ENCODE measurements around the gene SLC44A1. TPM values are rescaled to one million over a fixed set of nuclear protein-coding genes. Genes with fewer than 3 reads are reported as not detected.

Gene SLC44A1
- polyA plus RNA-seq, 2 of the 4 experiments (the other 2 are of a cell fraction), result 19.6 to 27.2 TPM

- TF ChIP-seq RAD21 (conservative IDR thresholded peaks at IDR 0.05 in 1 of 2, IDR thresholded peaks at IDR 0.05 in 1 of 2) (no peak), HOXB13 (CRISPR knock-in tag; IDR thresholded peaks at IDR 0.05; ENCODE audit: low read depth) (no peak), POLR2AphosphoS2 (conservative IDR thresholded peaks at IDR 0.05; ENCODE audit: low read length) (no peak), RCOR1 (IDR thresholded peaks at IDR 0.05; ENCODE audit: low read depth, low read length) (no peak), ZSCAN20 (CRISPR knock-in tag; IDR thresholded peaks at IDR 0.05) (no peak), CEBPB (IDR thresholded peaks at IDR 0.05) (no peak), SMC3 (IDR thresholded peaks at IDR 0.05) (no peak), FOSB (CRISPR knock-in tag; IDR thresholded peaks at IDR 0.05) (no peak)
- TF ChIP-seq, protein P1, sequence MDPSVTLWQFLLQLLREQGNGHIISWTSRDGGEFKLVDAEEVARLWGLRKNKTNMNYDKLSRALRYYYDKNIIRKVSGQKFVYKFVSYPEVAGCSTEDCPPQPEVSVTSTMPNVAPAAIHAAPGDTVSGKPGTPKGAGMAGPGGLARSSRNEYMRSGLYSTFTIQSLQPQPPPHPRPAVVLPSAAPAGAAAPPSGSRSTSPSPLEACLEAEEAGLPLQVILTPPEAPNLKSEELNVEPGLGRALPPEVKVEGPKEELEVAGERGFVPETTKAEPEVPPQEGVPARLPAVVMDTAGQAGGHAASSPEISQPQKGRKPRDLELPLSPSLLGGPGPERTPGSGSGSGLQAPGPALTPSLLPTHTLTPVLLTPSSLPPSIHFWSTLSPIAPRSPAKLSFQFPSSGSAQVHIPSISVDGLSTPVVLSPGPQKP (IDR thresholded peaks at IDR 0.05; ENCODE audit: low read depth, low read length), result no peak
- TF ChIP-seq, protein P2, sequence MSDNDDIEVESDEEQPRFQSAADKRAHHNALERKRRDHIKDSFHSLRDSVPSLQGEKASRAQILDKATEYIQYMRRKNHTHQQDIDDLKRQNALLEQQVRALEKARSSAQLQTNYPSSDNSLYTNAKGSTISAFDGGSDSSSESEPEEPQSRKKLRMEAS (IDR thresholded peaks at IDR 0.05), result no peak
- TF ChIP-seq, protein P3, sequence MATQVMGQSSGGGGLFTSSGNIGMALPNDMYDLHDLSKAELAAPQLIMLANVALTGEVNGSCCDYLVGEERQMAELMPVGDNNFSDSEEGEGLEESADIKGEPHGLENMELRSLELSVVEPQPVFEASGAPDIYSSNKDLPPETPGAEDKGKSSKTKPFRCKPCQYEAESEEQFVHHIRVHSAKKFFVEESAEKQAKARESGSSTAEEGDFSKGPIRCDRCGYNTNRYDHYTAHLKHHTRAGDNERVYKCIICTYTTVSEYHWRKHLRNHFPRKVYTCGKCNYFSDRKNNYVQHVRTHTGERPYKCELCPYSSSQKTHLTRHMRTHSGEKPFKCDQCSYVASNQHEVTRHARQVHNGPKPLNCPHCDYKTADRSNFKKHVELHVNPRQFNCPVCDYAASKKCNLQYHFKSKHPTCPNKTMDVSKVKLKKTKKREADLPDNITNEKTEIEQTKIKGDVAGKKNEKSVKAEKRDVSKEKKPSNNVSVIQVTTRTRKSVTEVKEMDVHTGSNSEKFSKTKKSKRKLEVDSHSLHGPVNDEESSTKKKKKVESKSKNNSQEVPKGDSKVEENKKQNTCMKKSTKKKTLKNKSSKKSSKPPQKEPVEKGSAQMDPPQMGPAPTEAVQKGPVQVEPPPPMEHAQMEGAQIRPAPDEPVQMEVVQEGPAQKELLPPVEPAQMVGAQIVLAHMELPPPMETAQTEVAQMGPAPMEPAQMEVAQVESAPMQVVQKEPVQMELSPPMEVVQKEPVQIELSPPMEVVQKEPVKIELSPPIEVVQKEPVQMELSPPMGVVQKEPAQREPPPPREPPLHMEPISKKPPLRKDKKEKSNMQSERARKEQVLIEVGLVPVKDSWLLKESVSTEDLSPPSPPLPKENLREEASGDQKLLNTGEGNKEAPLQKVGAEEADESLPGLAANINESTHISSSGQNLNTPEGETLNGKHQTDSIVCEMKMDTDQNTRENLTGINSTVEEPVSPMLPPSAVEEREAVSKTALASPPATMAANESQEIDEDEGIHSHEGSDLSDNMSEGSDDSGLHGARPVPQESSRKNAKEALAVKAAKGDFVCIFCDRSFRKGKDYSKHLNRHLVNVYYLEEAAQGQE (IDR thresholded peaks at IDR 0.05), result no peak
- POLR2A ChIA-PET, result interaction anchor here (1.2 kb wide), 1 partner anchor 87 kb away, joined by 3 read pairs; the partner anchor contains the start of gene SLC44A1
- ATAC-seq (no peak), DNase-seq (ENCODE audit: low read depth in 1 of 2, low spot score in 1 of 2) (no peak), FAIRE-seq (no peak)
- H3K4me2 ChIP-seq, result no peak overlapping the region
- no peak overlapping the region for H3K27ac ChIP-seq
- no peaks in the 10 kb centered on the region for H3K9me3 ChIP-seq
- CTCF ChIA-PET, result interaction anchor here (1.2 kb wide), 1 partner anchor 172 kb away, joined by 3 read pairs; no protein-coding TSS in a partner anchor
- WGBS (ENCODE audit: missing lambda C conversion rate), result 64% methylated on average over 1 of the region's 1 CpG
- H3K4me3 ChIP-seq, result no peak overlapping the region
- peaks cover 25% of the 10 kb centered on the region for H3K4me1 ChIP-seq
Measured at GRCh38 chr9:105331755-105332154, 87.3 kb downstream of the SLC44A1 start.

DNA sequence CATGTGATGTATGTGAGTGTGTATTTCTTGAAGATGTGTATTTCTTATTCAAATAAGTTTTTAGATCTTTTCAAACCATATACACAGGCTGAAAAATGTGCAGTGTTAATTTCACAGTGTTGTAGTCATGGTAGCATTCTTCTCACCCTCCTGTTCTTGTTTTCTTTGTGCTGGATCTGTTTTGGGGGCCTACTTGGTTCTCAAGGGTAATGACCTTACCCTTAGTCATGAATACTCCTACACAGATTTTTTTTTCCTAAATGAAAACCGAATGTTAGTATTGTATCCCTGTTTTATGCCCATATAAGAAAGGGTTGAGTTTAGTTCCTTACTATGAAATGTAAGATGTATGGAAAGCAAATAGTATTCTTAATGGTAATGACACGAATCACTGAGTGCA lies 88.0 kb downstream of the SLC44A1 start:
- ATAC-seq, result no peak
- ChIA-PET POLR2A (interaction anchor here (1.2 kb wide), 1 partner anchor 88 kb away, joined by 3 read pairs; the partner anchor contains the start of gene SLC44A1), CTCF (no interaction called here)
- Histone ChIP-seq H3K4me2 (no peak overlapping the region), H3K27ac (no peak overlapping the region), H3K9me3 (no peaks in the 10 kb centered on the region), H3K4me1 (peaks cover 25% of the 10 kb centered on the region), H3K4me3 (no peak overlapping the region)
- 77% methylated on average over 2 of the region's 2 CpGs for WGBS (ENCODE audit: missing lambda C conversion rate)
- TF ChIP-seq ESRRA (IDR thresholded peaks at IDR 0.05; ENCODE audit: borderline replicate concordance, low read length), result no peak
- TF ChIP-seq, protein P4, sequence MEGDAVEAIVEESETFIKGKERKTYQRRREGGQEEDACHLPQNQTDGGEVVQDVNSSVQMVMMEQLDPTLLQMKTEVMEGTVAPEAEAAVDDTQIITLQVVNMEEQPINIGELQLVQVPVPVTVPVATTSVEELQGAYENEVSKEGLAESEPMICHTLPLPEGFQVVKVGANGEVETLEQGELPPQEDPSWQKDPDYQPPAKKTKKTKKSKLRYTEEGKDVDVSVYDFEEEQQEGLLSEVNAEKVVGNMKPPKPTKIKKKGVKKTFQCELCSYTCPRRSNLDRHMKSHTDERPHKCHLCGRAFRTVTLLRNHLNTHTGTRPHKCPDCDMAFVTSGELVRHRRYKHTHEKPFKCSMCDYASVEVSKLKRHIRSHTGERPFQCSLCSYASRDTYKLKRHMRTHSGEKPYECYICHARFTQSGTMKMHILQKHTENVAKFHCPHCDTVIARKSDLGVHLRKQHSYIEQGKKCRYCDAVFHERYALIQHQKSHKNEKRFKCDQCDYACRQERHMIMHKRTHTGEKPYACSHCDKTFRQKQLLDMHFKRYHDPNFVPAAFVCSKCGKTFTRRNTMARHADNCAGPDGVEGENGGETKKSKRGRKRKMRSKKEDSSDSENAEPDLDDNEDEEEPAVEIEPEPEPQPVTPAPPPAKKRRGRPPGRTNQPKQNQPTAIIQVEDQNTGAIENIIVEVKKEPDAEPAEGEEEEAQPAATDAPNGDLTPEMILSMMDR (IDR thresholded peaks at IDR 0.05), result no peak
- no peak for TF ChIP-seq SREBF2 (IDR thresholded peaks at IDR 0.05)
- no peak for TF ChIP-seq POLR2A (IDR thresholded peaks at IDR 0.05; ENCODE audit: low read length)
- DNase-seq (ENCODE audit: low read depth in 1 of 2, low spot score in 1 of 2), result no peak
- no peak for FAIRE-seq

GRCh38 chr9:105333076-105333475 lies 88.6 kb downstream of the SLC44A1 start:
- no peak for TF ChIP-seq ATOH8 (CRISPR knock-in tag; IDR thresholded peaks at IDR 0.05; ENCODE audit: low read depth)
- TF ChIP-seq, protein P5, sequence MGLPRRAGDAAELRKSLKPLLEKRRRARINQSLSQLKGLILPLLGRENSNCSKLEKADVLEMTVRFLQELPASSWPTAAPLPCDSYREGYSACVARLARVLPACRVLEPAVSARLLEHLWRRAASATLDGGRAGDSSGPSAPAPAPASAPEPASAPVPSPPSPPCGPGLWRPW (IDR thresholded peaks at IDR 0.05), result no peak
- ChIA-PET POLR2A (no interaction called here), CTCF (no interaction called here)
- H3K4me1 ChIP-seq, result peaks cover 25% of the 10 kb centered on the region
- no peak overlapping the region for H3K4me3 ChIP-seq
- no peak overlapping the region for H3K27ac ChIP-seq
- WGBS (ENCODE audit: missing lambda C conversion rate), result 85% methylated on average over 1 of the region's 1 CpG
- FAIRE-seq (no peak), DNase-seq (ENCODE audit: low read depth in 1 of 2, low spot score in 1 of 2) (no peak), ATAC-seq (no peak)
- no peaks in the 10 kb centered on the region for H3K9me3 ChIP-seq
- no peak overlapping the region for H3K4me2 ChIP-seq
